ENCODE results near the gene KCNJ12. TPM values are rescaled to one million over a fixed set of nuclear protein-coding genes. Genes with fewer than 3 reads are reported as not detected.
A peak's percentile ranks its signal among the peaks of the same experiment; 100 is the strongest.

The KCNJ12 gene
- total and polyA plus RNA-seq, 9 donors: 5.7 to 12.2 (median 9.2) TPM

DNA sequence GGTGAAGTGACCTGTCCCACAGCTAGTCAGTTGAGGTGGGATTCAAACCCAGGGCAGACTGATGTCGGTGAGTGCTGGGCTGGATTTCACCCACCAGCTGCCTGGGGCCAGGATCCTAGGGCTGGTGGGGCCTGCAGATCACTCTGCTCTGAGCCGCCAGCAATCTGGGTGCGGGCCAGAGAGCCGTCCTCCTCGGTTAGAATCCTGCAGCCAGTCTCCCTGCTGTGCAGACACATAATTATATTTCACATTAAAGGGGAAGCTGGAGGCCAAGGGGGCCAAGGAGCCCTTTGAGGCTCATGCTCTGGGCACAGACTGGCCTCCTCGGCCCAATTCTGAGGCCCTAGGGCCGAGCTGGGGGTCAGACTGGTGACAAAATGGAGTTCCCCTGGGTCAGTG lies 996 bp upstream of the KCNJ12 start:
- no peaks in the 10 kb centered on the region for H3K9me3 ChIP-seq (replicated peaks; ENCODE audit: control insufficient read depth, low read depth, low read length)
- DNase-seq: no peak
- peaks cover 58% of the 10 kb centered on the region for H3K4me1 ChIP-seq (ENCODE audit: control insufficient read depth, insufficient read depth, low read length)
- H3K36me3 ChIP-seq (ENCODE audit: control insufficient read depth, insufficient read depth, low read length): no peaks in the 10 kb centered on the region
- H3K27me3 ChIP-seq (ENCODE audit: control insufficient read depth, insufficient read depth, low read length): peaks cover 41% of the 10 kb centered on the region
- no peak overlapping the region for H3K27ac ChIP-seq (ENCODE audit: low read length)
- no peak overlapping the region for H3K4me3 ChIP-seq (ENCODE audit: low read length)
- 54% methylated on average over 3 of the region's 7 CpGs for WGBS (ENCODE audit: insufficient coverage)

DNA sequence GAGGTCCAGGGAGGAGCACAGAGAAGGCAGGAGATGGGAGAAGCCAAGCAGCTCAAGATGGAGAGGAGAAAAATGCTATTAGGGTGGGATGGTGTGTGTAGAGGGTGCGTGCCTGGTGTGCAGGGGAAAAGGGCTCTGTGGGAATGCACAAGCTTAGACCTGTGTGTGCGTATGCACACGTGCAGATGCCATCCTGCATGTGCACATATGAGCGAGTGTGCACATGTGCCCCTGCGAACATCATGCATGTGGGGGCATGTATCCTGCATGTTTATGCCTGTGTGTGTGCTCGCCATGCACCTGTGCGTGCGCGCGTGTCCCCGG lies 438 bp upstream of the KCNJ12 start:
- no peak overlapping the region for H3K4me3 ChIP-seq (ENCODE audit: low read length)
- peaks cover 41% of the 10 kb centered on the region for H3K27me3 ChIP-seq (ENCODE audit: control insufficient read depth, insufficient read depth, low read length)
- H3K4me1 ChIP-seq (ENCODE audit: control insufficient read depth, insufficient read depth, low read length): peaks cover 58% of the 10 kb centered on the region
- H3K36me3 ChIP-seq (ENCODE audit: control insufficient read depth, insufficient read depth, low read length): no peaks in the 10 kb centered on the region
- no peak for DNase-seq
- 38% methylated on average over 5 of the region's 11 CpGs for WGBS (ENCODE audit: insufficient coverage)
- no peaks in the 10 kb centered on the region for H3K9me3 ChIP-seq (replicated peaks; ENCODE audit: control insufficient read depth, low read depth, low read length)
- no peak overlapping the region for H3K27ac ChIP-seq (ENCODE audit: low read length)

GRCh38 chr17:21376759-21377690 lies 868 bp downstream of the KCNJ12 start:
- DNase-seq: peak; percentile 48
- Histone ChIP-seq H3K4me1 (ENCODE audit: control insufficient read depth, insufficient read depth, low read length) (peaks cover 56% of the 10 kb centered on the region), H3K27me3 (ENCODE audit: control insufficient read depth, insufficient read depth, low read length) (peaks cover 41% of the 10 kb centered on the region), H3K4me3 (ENCODE audit: low read length) (peak overlapping the region; percentile 45), H3K9me3 (replicated peaks; ENCODE audit: control insufficient read depth, low read depth, low read length) (no peaks in the 10 kb centered on the region), H3K27ac (ENCODE audit: low read length) (peak overlapping the region; percentile 57), H3K36me3 (ENCODE audit: control insufficient read depth, insufficient read depth, low read length) (peaks cover 6% of the 10 kb centered on the region)
- 2% methylated on average over 72 of the region's 80 CpGs for WGBS (ENCODE audit: insufficient coverage)

- Histone ChIP-seq H3K27ac (ENCODE audit: low read length) (peak overlapping the region; percentile 57), H3K36me3 (ENCODE audit: control insufficient read depth, insufficient read depth, low read length) (peaks cover 6% of the 10 kb centered on the region), H3K27me3 (ENCODE audit: control insufficient read depth, insufficient read depth, low read length) (peaks cover 41% of the 10 kb centered on the region), H3K4me3 (ENCODE audit: low read length) (peak overlapping the region; percentile 45), H3K9me3 (replicated peaks; ENCODE audit: control insufficient read depth, low read depth, low read length) (no peaks in the 10 kb centered on the region), H3K4me1 (ENCODE audit: control insufficient read depth, insufficient read depth, low read length) (peaks cover 59% of the 10 kb centered on the region)
- DNase-seq: no peak
- WGBS (ENCODE audit: insufficient coverage): under 1% methylated on average over 38 of the region's 43 CpGs
These were observed 1.7 kb downstream of the KCNJ12 start for GRCh38 chr17:21377705-21378396.

DNA sequence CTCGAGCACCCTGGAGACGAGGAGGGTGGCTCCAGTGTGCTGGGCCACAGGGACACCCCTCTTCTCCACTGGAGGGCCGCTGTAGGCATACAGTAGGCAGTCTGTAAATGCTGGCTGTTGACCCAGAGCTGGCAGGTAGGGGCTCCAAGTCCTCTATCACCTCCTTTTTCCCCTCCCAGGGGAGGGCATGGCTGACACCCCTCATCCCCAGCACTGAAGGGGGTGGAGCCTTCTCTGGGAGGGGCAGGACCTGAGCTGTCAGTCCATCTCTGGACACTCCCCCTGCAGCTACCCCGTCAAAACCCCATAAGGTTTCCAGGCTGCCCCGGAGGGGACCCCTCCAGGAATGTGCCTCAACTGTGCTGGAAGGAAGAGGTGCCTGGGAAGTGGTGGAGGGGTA lies 2.4 kb downstream of the KCNJ12 start:
- Histone ChIP-seq H3K4me3 (ENCODE audit: low read length) (no peak overlapping the region), H3K9me3 (replicated peaks; ENCODE audit: control insufficient read depth, low read depth, low read length) (no peaks in the 10 kb centered on the region), H3K27me3 (ENCODE audit: control insufficient read depth, insufficient read depth, low read length) (peaks cover 41% of the 10 kb centered on the region), H3K4me1 (ENCODE audit: control insufficient read depth, insufficient read depth, low read length) (peaks cover 59% of the 10 kb centered on the region), H3K36me3 (ENCODE audit: control insufficient read depth, insufficient read depth, low read length) (peaks cover 6% of the 10 kb centered on the region), H3K27ac (ENCODE audit: low read length) (no peak overlapping the region)
- 10% methylated on average over 2 of the region's 5 CpGs for WGBS (ENCODE audit: insufficient coverage)
- DNase-seq: no peak

DNA sequence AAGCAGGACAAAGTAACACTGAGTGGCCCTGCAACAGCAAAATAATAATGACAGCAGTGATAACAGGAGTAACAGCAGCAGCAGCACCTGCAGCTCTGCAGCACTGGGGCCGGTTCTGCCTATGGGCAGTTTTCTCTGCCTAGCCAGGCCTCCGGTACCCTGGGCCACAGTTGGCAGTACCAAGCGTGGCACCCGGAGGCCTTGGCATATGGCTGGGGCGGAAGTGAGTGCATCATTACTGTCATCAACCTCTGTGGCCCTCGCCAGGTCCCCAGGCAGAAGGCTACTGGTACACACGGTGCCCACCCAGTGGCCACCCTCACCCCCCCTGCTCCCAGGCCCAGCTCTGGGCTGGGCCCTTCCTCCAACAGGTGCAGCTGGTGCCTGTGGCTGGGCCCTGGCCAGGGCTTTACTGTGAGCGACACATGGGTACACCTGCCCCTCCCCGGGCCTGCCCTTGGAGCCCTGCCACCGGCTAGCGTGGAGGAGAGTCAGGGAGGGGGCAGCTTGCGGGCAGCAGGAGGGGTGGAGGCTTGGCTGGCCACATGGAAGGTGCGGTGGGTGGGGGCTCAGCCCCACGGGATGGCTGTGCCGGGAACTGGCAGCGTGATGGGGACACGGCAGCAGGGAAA lies 3.0 kb downstream of the KCNJ12 start:
- H3K27me3 ChIP-seq (ENCODE audit: control insufficient read depth, insufficient read depth, low read length): peaks cover 41% of the 10 kb centered on the region

DNA sequence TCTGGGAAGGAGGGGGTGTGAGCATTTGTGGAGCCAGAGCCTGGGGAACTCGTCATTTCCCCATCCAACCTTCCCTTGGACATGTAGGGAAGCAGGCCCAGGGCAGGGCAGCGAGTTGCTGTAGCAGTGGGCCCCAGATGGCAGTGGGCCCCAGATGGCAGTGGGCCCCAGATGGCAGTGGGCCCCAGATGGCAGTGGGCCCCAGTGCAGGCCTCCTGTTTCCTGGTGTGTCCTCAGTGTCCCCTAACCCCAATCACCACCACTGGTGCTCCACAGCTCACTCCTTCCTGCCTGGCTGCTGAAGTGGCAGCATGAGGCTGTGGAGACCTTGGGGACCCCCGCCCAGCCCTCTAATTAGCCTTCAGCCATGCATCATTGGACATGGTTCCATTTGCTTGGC lies 4.5 kb downstream of the KCNJ12 start:
- peaks cover 59% of the 10 kb centered on the region for H3K4me1 ChIP-seq (ENCODE audit: control insufficient read depth, insufficient read depth, low read length)
- 85% methylated on average over 2 of the region's 3 CpGs for WGBS (ENCODE audit: insufficient coverage)
- H3K27ac ChIP-seq (ENCODE audit: low read length): no peak overlapping the region
- no peaks in the 10 kb centered on the region for H3K9me3 ChIP-seq (replicated peaks; ENCODE audit: control insufficient read depth, low read depth, low read length)
- DNase-seq: no peak
- H3K36me3 ChIP-seq (ENCODE audit: control insufficient read depth, insufficient read depth, low read length): peaks cover 6% of the 10 kb centered on the region
- peaks cover 30% of the 10 kb centered on the region for H3K27me3 ChIP-seq (ENCODE audit: control insufficient read depth, insufficient read depth, low read length)
- H3K4me3 ChIP-seq (ENCODE audit: low read length): no peak overlapping the region

More for the DNA sequence above, 3.0 kb downstream of the KCNJ12 start:
- Histone ChIP-seq H3K36me3 (ENCODE audit: control insufficient read depth, insufficient read depth, low read length) (peaks cover 6% of the 10 kb centered on the region), H3K4me1 (ENCODE audit: control insufficient read depth, insufficient read depth, low read length) (peaks cover 59% of the 10 kb centered on the region), H3K4me3 (ENCODE audit: low read length) (no peak overlapping the region), H3K27ac (ENCODE audit: low read length) (peak overlapping the region; percentile 42), H3K9me3 (replicated peaks; ENCODE audit: control insufficient read depth, low read depth, low read length) (no peaks in the 10 kb centered on the region)
- peak; percentile 80 for DNase-seq
- WGBS (ENCODE audit: insufficient coverage): 65% methylated on average over 16 of the region's 17 CpGs

DNA sequence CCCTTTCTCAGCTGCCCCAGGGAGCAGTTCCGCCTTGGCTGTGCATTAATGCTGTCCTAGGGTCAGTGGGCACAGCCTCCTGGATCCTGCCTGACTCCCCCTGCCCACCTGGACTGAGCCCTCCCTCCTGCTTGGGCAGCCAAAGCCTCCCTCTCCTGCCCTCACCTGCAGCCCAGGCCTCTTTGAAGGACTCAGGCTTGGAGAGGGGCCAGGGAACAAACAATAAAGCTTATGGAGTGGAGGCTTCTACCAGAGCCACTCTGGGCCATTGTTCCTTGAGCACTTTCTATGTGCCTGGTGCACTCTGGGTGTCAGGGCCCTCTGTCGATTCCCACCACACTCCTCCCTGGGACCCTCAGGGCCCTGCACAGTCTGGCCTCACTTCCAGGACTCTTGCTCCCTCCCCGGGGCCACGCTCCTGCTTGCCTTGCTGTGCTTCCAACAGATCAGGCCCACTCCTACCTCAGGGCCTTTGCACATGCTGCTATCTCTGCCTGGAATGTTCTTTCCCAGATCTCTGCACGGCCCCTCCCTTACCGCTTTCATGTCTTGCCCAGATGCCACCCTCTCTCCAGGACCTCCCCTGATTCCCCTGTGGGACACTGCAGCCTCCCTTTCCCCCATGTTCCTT lies 5.0 kb downstream of the KCNJ12 start:
- Histone ChIP-seq H3K27ac (ENCODE audit: low read length) (no peak overlapping the region), H3K36me3 (ENCODE audit: control insufficient read depth, insufficient read depth, low read length) (peaks cover 6% of the 10 kb centered on the region), H3K27me3 (ENCODE audit: control insufficient read depth, insufficient read depth, low read length) (peaks cover 27% of the 10 kb centered on the region), H3K4me3 (ENCODE audit: low read length) (no peak overlapping the region), H3K4me1 (ENCODE audit: control insufficient read depth, insufficient read depth, low read length) (peaks cover 59% of the 10 kb centered on the region), H3K9me3 (replicated peaks; ENCODE audit: control insufficient read depth, low read depth, low read length) (no peaks in the 10 kb centered on the region)
- no peak for DNase-seq
- WGBS (ENCODE audit: insufficient coverage): 91% methylated on average over 6 of the region's 6 CpGs

DNA sequence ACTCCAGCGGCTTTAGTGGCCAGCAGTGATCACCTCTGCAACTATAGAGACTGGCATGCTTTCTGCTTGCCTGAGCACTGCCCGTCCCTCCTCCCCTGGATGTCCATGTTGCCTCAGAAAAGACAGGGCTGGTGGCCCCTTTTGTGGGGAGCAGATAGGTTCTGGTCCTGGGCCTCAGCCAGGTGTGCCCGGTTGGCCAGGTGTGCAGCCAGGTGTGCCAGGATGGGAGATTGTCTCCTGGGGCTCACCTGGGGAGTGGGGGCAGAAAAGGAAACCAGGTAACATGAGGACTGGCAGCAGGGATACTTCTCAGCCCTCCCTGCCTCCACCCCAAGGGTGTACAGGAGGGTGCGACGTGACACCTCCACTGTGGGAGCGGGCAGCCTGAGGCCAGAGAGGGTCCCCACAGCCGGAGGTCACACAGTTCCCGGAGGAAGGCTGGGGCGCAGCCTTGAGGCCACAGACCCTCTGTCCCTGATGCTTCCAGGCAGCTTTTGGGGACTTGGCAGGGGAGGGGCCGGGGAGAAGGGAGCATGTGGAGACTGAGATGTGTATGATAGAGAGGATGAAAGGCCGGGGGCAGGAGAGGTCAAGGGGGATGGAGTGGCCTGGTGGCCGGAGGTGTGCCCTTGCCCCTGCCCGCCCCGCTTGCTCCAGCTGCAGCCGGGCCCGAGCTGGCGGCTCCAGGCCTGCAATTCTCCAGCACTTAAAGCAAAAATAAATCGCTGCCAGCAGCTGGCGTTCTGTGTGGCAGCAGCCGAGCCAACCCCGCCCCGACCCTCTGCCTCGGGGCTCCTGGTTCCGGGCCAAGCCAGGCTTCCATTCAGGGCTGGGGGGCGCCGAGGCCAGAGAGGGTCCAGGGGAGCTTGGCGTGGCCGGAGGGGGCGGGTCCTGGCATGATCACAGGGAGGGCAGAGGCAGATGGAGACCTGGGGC lies 6.7 kb downstream of the KCNJ12 start:
- Histone ChIP-seq H3K36me3 (ENCODE audit: control insufficient read depth, insufficient read depth, low read length) (peaks cover 6% of the 10 kb centered on the region), H3K27ac (ENCODE audit: low read length) (no peak overlapping the region)

More for the DNA sequence above, 6.7 kb downstream of the KCNJ12 start:
- Histone ChIP-seq H3K9me3 (replicated peaks; ENCODE audit: control insufficient read depth, low read depth, low read length) (no peaks in the 10 kb centered on the region), H3K4me1 (ENCODE audit: control insufficient read depth, insufficient read depth, low read length) (peaks cover 53% of the 10 kb centered on the region), H3K27me3 (ENCODE audit: control insufficient read depth, insufficient read depth, low read length) (peaks cover 17% of the 10 kb centered on the region), H3K4me3 (ENCODE audit: low read length) (no peak overlapping the region)
- 47% methylated on average over 26 of the region's 29 CpGs for WGBS (ENCODE audit: insufficient coverage)
- peak; percentile 37 for DNase-seq
